NT2/D1 (cell line): ENCODE results near the gene STK17A.

Experiments
- DNase-seq: peaks from one replicate; pipeline ENCODE4 v3.0.0-alpha.2; 2011; ENCODE audit warnings: low read depth, low spot score
- H3K27me3 ChIP-seq: 2 replicates; pipeline ENCODE4 v1.6.0; 2011; ENCODE audit warnings: mild to moderate bottlenecking; ENCODE audit not compliant: insufficient read length, insufficient read depth
- H3K36me3 ChIP-seq: 2 replicates; pipeline ENCODE4 v1.6.1; 2011; ENCODE audit warnings: mild to moderate bottlenecking, low read length, mixed read lengths; ENCODE audit not compliant: insufficient read depth, insufficient read length
- H3K4me1 ChIP-seq: 2 replicates; pipeline ENCODE4 v1.5.1; 2011; ENCODE audit not compliant: insufficient read depth, insufficient read length
- H3K4me3 ChIP-seq: 2 replicates; pipeline ENCODE4 v1.5.1; 2011; ENCODE audit warnings: low read depth; ENCODE audit not compliant: insufficient read length
- H3K9ac ChIP-seq: 2 replicates; pipeline ENCODE4 v1.6.0; 2011; ENCODE audit warnings: low read depth; ENCODE audit not compliant: insufficient read length
- H3K9me3 ChIP-seq: 2 replicates; pipeline ENCODE4 v1.5.1; 2011; ENCODE audit warnings: mild to moderate bottlenecking, low read length; ENCODE audit not compliant: insufficient read depth
- SUZ12 ChIP-seq: IDR thresholded peaks from 2 replicates; pipeline ENCODE4 v1.6.1; 2011; ENCODE audit not compliant: insufficient read length, insufficient read depth; ENCODE audit errors: extremely low read depth
- YY1 ChIP-seq: IDR thresholded peaks from 2 replicates; pipeline ENCODE4 v1.6.1; 2011; ENCODE audit not compliant: insufficient read length, insufficient read depth
- ZNF274 ChIP-seq: IDR thresholded peaks from 2 replicates; pipeline ENCODE4 v1.6.1; 2011; ENCODE audit warnings: mild to moderate bottlenecking, low read depth, low read length

The STK17A gene

GRCh38 chr7:43540471-43540870 lies 42.4 kb upstream of the STK17A start:
- Histone ChIP-seq H3K9ac (no peak overlapping the region), H3K4me3 (no peak overlapping the region), H3K9me3 (no peaks in the 10 kb centered on the region), H3K36me3 (no peaks in the 10 kb centered on the region), H3K4me1 (peaks cover 8% of the 10 kb centered on the region), H3K27me3 (no peaks in the 10 kb centered on the region)
- DNase-seq, result no peak
- no peak for TF ChIP-seq SUZ12
- no peak for TF ChIP-seq YY1
- no peak for TF ChIP-seq ZNF274

- no peak overlapping the region for H3K4me3 ChIP-seq
- no peak for DNase-seq
- no peaks in the 10 kb centered on the region for H3K27me3 ChIP-seq
- H3K9me3 ChIP-seq, result no peaks in the 10 kb centered on the region
- no peaks in the 10 kb centered on the region for H3K36me3 ChIP-seq
- no peak overlapping the region for H3K9ac ChIP-seq
- no peak for TF ChIP-seq YY1
- no peak for TF ChIP-seq SUZ12
- no peak for TF ChIP-seq ZNF274
- H3K4me1 ChIP-seq, result peaks cover 5% of the 10 kb centered on the region
Measured at GRCh38 chr7:43542716-43543115, 40.2 kb upstream of the STK17A start.

GRCh38 chr7:43546231-43546630 lies 36.7 kb upstream of the STK17A start:
- no peak overlapping the region for H3K4me3 ChIP-seq
- TF ChIP-seq ZNF274 (no peak), SUZ12 (no peak), YY1 (no peak)
- no peaks in the 10 kb centered on the region for H3K27me3 ChIP-seq
- no peak overlapping the region for H3K9ac ChIP-seq
- H3K36me3 ChIP-seq, result no peaks in the 10 kb centered on the region
- DNase-seq, result no peak
- no peaks in the 10 kb centered on the region for H3K4me1 ChIP-seq
- H3K9me3 ChIP-seq, result no peaks in the 10 kb centered on the region

DNA sequence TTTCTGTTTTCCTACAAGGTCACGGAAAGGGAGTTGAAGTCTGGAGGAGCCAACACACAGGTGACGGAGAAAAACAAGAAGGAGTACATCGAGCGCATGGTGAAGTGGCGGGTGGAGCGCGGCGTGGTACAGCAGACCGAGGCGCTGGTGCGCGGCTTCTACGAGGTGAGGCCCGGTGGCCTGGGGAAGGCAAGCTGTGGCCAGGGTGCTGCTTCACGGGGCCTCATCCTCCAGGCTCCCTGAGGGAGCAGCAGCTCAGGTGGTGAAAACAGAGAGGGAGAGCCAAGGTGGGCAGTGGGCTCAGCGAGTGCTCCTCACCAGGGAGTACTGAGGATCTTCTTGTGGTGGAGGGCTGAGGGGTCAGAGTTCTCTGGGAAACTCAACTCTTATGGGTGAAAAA lies 32.5 kb upstream of the STK17A start:
- Histone ChIP-seq H3K4me1 (no peaks in the 10 kb centered on the region), H3K27me3 (no peaks in the 10 kb centered on the region), H3K9ac (no peak overlapping the region), H3K4me3 (no peak overlapping the region), H3K36me3 (no peaks in the 10 kb centered on the region), H3K9me3 (no peaks in the 10 kb centered on the region)
- DNase-seq, result no peak
- TF ChIP-seq ZNF274, result no peak
- no peak for TF ChIP-seq SUZ12
- TF ChIP-seq YY1, result no peak

GRCh38 chr7:43552122-43552521 lies 30.8 kb upstream of the STK17A start:
- no peak for TF ChIP-seq SUZ12

DNA sequence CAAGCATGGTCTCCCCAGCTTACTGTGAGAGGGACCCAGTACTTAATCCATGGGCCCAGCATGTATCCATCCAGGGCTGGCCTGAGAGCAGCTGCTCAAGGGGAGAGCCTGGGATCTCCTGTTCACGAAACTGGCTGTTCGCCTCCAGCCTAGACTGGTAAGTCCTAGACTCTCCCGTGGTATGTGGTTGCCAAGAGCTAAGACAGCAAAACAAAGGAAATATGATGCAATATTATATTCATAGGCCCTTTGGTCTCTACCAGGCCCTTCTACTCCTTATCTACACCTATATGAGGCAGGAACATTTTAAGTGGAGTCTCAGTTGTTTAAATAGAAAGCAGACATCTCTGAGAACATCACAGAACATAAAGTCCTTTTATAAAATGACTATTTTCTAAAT lies 28.9 kb upstream of the STK17A start:
- H3K4me3 ChIP-seq, result no peak overlapping the region
- DNase-seq, result no peak
- no peaks in the 10 kb centered on the region for H3K9me3 ChIP-seq
- peaks cover 2% of the 10 kb centered on the region for H3K4me1 ChIP-seq
- H3K9ac ChIP-seq, result no peak overlapping the region
- H3K27me3 ChIP-seq, result no peaks in the 10 kb centered on the region
- no peak for TF ChIP-seq ZNF274
- no peak for TF ChIP-seq SUZ12
- no peak for TF ChIP-seq YY1
- no peaks in the 10 kb centered on the region for H3K36me3 ChIP-seq

More at GRCh38 chr7:43552122-43552521, 30.8 kb upstream of the STK17A start:
- Histone ChIP-seq H3K9ac (no peak overlapping the region), H3K9me3 (no peaks in the 10 kb centered on the region), H3K27me3 (no peaks in the 10 kb centered on the region), H3K36me3 (no peaks in the 10 kb centered on the region), H3K4me1 (peaks cover 2% of the 10 kb centered on the region), H3K4me3 (no peak overlapping the region)
- DNase-seq, result no peak

DNA sequence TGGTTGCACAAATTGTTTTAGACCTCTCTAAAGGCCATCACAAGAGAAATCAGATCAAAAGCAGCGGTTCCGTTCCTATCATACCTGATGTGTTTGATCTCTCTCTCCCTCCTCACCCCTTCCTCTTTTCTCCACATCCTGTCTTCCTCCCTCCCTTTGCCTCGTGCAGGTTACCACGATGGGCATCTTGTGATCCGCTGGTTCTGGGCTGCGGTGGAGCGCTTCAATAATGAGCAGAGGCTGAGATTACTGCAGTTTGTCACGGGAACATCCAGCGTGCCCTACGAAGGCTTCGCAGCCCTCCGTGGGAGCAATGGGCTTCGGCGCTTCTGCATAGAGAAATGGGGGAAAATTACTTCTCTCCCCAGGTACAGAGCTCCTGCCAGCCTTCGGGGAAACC lies 28.5 kb upstream of the STK17A start:
- no peak overlapping the region for H3K9ac ChIP-seq
- no peaks in the 10 kb centered on the region for H3K9me3 ChIP-seq
- no peak for DNase-seq
- no peaks in the 10 kb centered on the region for H3K27me3 ChIP-seq
- TF ChIP-seq ZNF274, result no peak
- no peak for TF ChIP-seq YY1
- no peak for TF ChIP-seq SUZ12
- H3K36me3 ChIP-seq, result no peaks in the 10 kb centered on the region
- no peak overlapping the region for H3K4me3 ChIP-seq
- peaks cover 2% of the 10 kb centered on the region for H3K4me1 ChIP-seq

GRCh38 chr7:43557831-43558495 lies 24.9 kb upstream of the STK17A start:
- H3K9ac ChIP-seq, result no peak overlapping the region
- H3K27me3 ChIP-seq, result no peaks in the 10 kb centered on the region
- no peak overlapping the region for H3K4me3 ChIP-seq
- no peaks in the 10 kb centered on the region for H3K36me3 ChIP-seq
- H3K4me1 ChIP-seq, result peaks cover 2% of the 10 kb centered on the region
- H3K9me3 ChIP-seq, result no peaks in the 10 kb centered on the region
- TF ChIP-seq YY1, result no peak
- TF ChIP-seq ZNF274, result no peak
- no peak for TF ChIP-seq SUZ12
- no peak for DNase-seq
